HG03159 (cell line): ENCODE results near the gene DDX51.

ENCODE experiments used
- ATAC-seq: cut with Tn5 transposase; IDR thresholded peaks from one replicate; pipeline ENCODE4 v1.9.1; 2021; ENCODE audit warnings: mild to moderate bottlenecking, moderate library complexity; ENCODE audit not compliant: unreplicated experiment

The DDX51 gene

DNA sequence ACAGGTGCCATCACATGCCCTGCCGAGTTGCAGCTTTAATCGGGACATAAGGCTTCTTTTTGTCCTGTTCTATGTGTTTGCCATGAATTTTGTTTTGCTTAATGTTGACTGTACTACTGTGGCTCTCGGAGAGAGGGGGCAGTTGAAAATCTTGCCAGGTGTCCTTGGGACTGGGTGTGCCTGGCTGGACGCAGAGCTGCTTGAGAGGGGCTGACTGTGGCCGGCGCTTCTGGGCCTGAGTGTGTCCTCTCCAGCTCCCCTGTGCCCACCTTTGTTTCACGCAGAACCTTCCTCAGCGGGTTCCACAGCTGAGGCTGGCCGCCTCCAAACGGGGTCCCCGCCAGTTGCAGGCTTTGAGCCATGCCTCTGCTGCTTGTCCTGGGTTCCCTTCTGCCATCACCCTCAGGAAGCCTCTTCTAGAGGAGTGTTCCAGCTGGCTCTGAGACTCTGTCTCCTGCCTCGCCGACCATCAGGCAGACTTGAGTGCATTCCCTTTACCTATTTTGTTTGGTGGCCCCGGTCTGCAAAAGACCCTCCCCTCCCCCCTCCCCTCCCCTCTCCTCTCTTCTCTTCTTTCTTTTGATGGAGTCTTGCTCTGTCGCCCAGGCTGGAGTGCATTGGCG is 49.7 kb downstream of the DDX51 start:
- ATAC-seq = no peak

DNA sequence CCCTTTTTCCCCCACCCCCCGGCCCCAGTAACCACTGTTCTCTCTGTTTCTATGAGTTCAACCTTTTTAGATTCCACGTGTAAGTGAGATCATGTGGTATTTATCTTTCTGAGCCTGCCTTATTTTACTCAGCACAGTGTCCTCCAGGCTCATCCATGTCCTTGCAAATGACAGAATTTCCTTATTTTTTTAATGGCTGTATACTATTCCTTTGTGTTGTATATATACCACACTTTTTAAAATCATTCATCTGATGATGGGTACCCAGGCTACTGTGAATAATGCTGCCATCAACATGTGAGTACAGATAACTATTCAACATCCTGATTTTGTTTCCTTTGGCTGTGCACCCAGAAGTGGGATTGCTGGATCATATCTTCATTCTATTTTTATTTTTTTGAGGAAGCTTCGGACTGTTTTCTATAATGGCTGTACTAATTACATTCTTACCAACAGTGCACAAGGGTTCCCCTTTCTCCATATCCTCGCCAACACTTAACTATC is 54.7 kb downstream of the DDX51 start:
- no peak for ATAC-seq
